Mucosa of stomach (tissue), 1 donor: Measurements from ENCODE around the gene PYM1.

Experiments
- H3K27me3 ChIP-seq: one replicate; pipeline ENCODE4 v1.7.0; 2013; ENCODE audit warnings: mild to moderate bottlenecking, low read length; ENCODE audit not compliant: control insufficient read depth, insufficient read depth
- H3K36me3 ChIP-seq: one replicate; pipeline ENCODE4 v1.7.0; 2013; ENCODE audit warnings: low read length; ENCODE audit not compliant: control insufficient read depth, insufficient read depth
- H3K4me1 ChIP-seq: one replicate; pipeline ENCODE4 v1.7.0; 2013; ENCODE audit warnings: mild to moderate bottlenecking, low read length; ENCODE audit not compliant: control insufficient read depth, insufficient read depth
- H3K4me3 ChIP-seq: one replicate; pipeline ENCODE4 v1.7.0; 2013; ENCODE audit warnings: low read length
- H3K9ac ChIP-seq: one replicate; pipeline ENCODE4 v1.7.0; 2013; ENCODE audit warnings: mild to moderate bottlenecking, low read length, moderate library complexity
- H3K9me3 ChIP-seq: one replicate; pipeline ENCODE4 v1.7.0; 2013; ENCODE audit warnings: mild to moderate bottlenecking, low read length, moderate library complexity; ENCODE audit not compliant: control insufficient read depth
- donor health status: Pancreatic carcinoma.

PYM1 gene

GRCh38 chr12:55927588-55928502, at the start of gene PYM1:
PYM1 (minus strand) TSS chr12:55927894; CDS start chr12:55927761, 133 bp downstream.
- Histone ChIP-seq H3K4me1 (peaks cover 18% of the 10 kb centered on the region), H3K27me3 (no peaks in the 10 kb centered on the region), H3K9ac (peak within 1 kb of the TSS; percentile 95), H3K4me3 (peak within 1 kb of the TSS; percentile 100), H3K9me3 (no peaks in the 10 kb centered on the region), H3K36me3 (no peaks in the 10 kb centered on the region)

GRCh38 chr12:55974308-55974730, 46.6 kb upstream of the PYM1 start:
- H3K27me3 ChIP-seq = no peaks in the 10 kb centered on the region
- no peaks in the 10 kb centered on the region for H3K9me3 ChIP-seq
- H3K36me3 ChIP-seq = no peaks in the 10 kb centered on the region
- peak overlapping the region; percentile 98 for H3K9ac ChIP-seq
- peak overlapping the region; percentile 79 for H3K4me3 ChIP-seq
- peaks cover 13% of the 10 kb centered on the region for H3K4me1 ChIP-seq

GRCh38 chr12:55973599-55974307, 46.1 kb upstream of the PYM1 start, which contains the start of gene RAB5B:
RAB5B (plus strand) TSS chr12:55974078; CDS start chr12:55986961, 12,883 bp downstream.
- H3K36me3 ChIP-seq = no peaks in the 10 kb centered on the region
- H3K9me3 ChIP-seq = no peaks in the 10 kb centered on the region
- H3K4me1 ChIP-seq = peaks cover 13% of the 10 kb centered on the region
- no peaks in the 10 kb centered on the region for H3K27me3 ChIP-seq
- peak within 1 kb of the TSS; percentile 79 for H3K4me3 ChIP-seq
- H3K9ac ChIP-seq = peak within 1 kb of the TSS; percentile 98

- peak overlapping the region; percentile 87 for H3K9ac ChIP-seq
- H3K4me1 ChIP-seq = peaks cover 13% of the 10 kb centered on the region
- H3K36me3 ChIP-seq = no peaks in the 10 kb centered on the region
- peak overlapping the region; percentile 71 for H3K4me3 ChIP-seq
- H3K9me3 ChIP-seq = no peaks in the 10 kb centered on the region
- H3K27me3 ChIP-seq = no peaks in the 10 kb centered on the region
Observed at GRCh38 chr12:55972911-55973598, 45.4 kb upstream of the PYM1 start.

DNA sequence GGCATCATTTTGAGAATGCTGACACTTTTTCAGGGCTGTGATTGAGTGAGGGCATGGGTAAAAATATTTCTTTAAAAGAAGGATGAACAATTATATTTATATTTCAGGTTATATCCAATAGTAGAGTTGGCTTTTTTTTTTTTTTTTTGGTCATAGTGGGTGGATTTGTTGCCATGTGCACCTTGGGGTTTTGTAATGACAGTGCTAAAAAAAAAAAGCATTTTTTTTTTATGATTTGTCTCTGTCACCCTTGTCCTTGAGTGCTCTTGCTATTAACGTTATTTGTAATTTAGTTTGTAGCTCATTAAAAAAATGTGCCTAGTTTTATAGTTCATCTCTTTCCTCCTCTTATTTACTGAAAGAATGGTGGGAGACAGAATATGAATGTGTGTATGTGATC, 44.8 kb upstream of the PYM1 start:
- H3K9me3 ChIP-seq = no peaks in the 10 kb centered on the region
- H3K4me3 ChIP-seq = peak overlapping the region; percentile 71
- no peaks in the 10 kb centered on the region for H3K27me3 ChIP-seq
- H3K9ac ChIP-seq = peak overlapping the region; percentile 87
- H3K4me1 ChIP-seq = peaks cover 17% of the 10 kb centered on the region
- no peaks in the 10 kb centered on the region for H3K36me3 ChIP-seq

DNA sequence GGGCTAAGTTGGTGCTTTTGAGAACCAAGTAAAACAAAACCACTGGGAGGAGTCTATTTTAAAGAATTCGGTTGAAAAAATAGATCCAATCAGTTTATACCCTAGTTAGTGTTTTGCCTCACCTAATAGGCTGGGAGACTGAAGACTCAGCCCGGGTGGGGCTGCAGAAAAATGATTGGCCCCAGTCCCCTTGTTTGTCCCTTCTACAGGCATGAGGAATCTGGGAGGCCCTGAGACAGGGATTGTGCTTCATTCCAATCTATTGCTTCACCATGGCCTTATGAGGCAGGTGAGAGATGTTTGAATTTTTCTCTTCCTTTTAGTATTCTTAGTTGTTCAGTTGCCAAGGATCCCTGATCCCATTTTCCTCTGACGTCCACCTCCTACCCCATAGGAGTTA, 44.3 kb upstream of the PYM1 start:
- Histone ChIP-seq H3K36me3 (no peaks in the 10 kb centered on the region), H3K4me3 (no peak overlapping the region), H3K9ac (no peak overlapping the region), H3K9me3 (no peaks in the 10 kb centered on the region), H3K4me1 (peaks cover 21% of the 10 kb centered on the region), H3K27me3 (no peaks in the 10 kb centered on the region)

DNA sequence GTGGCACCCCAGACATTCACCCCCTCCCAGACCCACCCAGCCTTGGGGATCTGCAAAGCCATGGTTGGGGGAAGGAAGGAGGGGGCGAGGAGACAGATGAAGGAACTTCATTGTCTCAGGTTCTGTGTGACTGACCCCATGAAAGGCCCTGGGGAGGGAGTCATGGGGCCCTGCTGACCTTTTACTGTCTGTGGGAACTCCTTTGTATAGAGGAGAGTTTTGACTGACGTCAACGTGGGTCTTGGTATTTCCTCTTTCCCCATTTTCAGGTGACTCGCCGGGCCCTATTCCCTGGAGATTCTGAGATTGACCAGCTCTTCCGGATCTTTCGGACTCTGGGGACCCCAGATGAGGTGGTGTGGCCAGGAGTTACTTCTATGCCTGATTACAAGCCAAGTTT, 43.1 kb upstream of the PYM1 start:
- Histone ChIP-seq H3K9me3 (no peaks in the 10 kb centered on the region), H3K4me3 (no peak overlapping the region), H3K9ac (no peak overlapping the region), H3K36me3 (no peaks in the 10 kb centered on the region), H3K4me1 (peaks cover 19% of the 10 kb centered on the region), H3K27me3 (no peaks in the 10 kb centered on the region)

- Histone ChIP-seq H3K4me3 (no peak overlapping the region), H3K9ac (no peak overlapping the region)
Observed at GRCh38 chr12:55969356-55969755, 41.7 kb upstream of the PYM1 start.

GRCh38 chr12:55966408-55967281, 39.0 kb upstream of the PYM1 start, which contains the start of gene CDK2:
CDK2 (plus strand) TSS chr12:55966830; CDS start chr12:55967009, 179 bp downstream.
- H3K27me3 ChIP-seq = no peaks in the 10 kb centered on the region
- H3K36me3 ChIP-seq = no peaks in the 10 kb centered on the region
- H3K4me1 ChIP-seq = peaks cover 10% of the 10 kb centered on the region
- peak within 1 kb of the TSS; percentile 94 for H3K4me3 ChIP-seq
- H3K9me3 ChIP-seq = no peaks in the 10 kb centered on the region
- H3K9ac ChIP-seq = peak within 1 kb of the TSS; percentile 93

More at GRCh38 chr12:55969356-55969755, 41.7 kb upstream of the PYM1 start:
- H3K36me3 ChIP-seq = no peaks in the 10 kb centered on the region
- no peaks in the 10 kb centered on the region for H3K9me3 ChIP-seq
- H3K27me3 ChIP-seq = no peaks in the 10 kb centered on the region
- H3K4me1 ChIP-seq = peaks cover 19% of the 10 kb centered on the region

DNA sequence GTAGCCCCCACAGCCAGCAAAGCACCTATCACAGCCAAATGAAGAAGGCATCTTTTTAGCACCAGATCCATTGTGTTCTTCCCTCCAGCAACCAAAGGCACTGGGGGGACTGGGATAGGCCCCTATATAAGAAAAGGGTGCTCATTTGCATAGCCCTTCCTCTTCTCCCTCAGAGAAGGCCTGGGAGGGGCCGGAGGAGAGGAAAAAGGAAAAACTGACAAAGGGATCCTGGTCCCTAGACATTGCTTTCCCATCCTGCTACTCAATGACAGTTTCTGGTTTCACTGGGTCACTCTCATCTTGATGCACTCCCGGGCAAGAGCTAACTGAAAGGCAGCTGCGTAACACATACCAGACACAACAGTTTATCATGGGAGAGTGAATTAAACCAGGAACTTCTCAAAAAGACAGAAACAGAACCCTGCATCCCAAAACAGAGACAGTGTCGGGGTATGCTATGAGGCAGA, 38.3 kb upstream of the PYM1 start, which contains the start of gene PMEL:
Gene PMEL (minus strand): TSS at position 102 of the 467 bp plus-strand sequence. CDS start 31 bp downstream, at position 71.
- peak within 1 kb of the TSS; percentile 94 for H3K4me3 ChIP-seq
- peaks cover 10% of the 10 kb centered on the region for H3K4me1 ChIP-seq
- H3K27me3 ChIP-seq = no peaks in the 10 kb centered on the region
- H3K9me3 ChIP-seq = no peaks in the 10 kb centered on the region
- peak within 1 kb of the TSS; percentile 93 for H3K9ac ChIP-seq
- no peaks in the 10 kb centered on the region for H3K36me3 ChIP-seq

DNA sequence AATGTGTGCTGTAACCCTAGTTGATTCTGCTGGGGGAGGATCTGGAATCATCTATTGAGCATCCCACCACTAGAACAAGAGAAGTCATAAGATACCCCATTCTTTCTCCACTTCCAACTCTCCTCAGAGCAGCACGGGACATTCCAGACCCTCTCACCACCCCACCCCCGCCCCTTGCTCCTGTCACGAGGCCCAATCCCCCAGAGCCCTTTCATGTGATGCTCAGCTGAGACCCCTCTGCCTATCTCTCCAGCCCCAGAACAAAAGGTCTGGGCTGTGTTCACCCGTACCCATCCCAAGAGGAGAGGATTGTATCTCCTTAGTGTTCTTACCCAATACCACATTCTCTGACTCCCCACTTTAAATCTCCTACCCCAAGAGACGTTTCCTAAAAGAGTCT, 37.5 kb upstream of the PYM1 start:
- Histone ChIP-seq H3K36me3 (no peaks in the 10 kb centered on the region), H3K4me1 (peaks cover 10% of the 10 kb centered on the region), H3K27me3 (no peaks in the 10 kb centered on the region), H3K9me3 (no peaks in the 10 kb centered on the region), H3K9ac (no peak overlapping the region), H3K4me3 (no peak overlapping the region)
